Ishikawa (cell line): Measurements from ENCODE around the gene PPP1R18.

ENCODE experiments used
- CEBPB ChIP-seq: IDR thresholded peaks from 2 replicates; pipeline ENCODE4 v1.6.1; 2012
- CREB1 ChIP-seq: IDR thresholded peaks from 2 replicates; pipeline ENCODE4 v1.6.1; 2012; ENCODE audit warnings: low read depth
- EGR1 ChIP-seq: IDR thresholded peaks from 2 replicates; pipeline ENCODE4 v1.6.1; 2012
- EP300 ChIP-seq: IDR thresholded peaks from 2 replicates; pipeline ENCODE4 v1.6.1; 2012; ENCODE audit warnings: borderline replicate concordance
- FOXM1 ChIP-seq: IDR thresholded peaks from 2 replicates; pipeline ENCODE4 v1.6.1; 2012; ENCODE audit warnings: low read depth, borderline replicate concordance
- NFIC ChIP-seq: IDR thresholded peaks from 2 replicates; pipeline ENCODE4 v1.6.1; 2012
- RAD21 ChIP-seq: IDR thresholded peaks from 2 replicates; pipeline ENCODE4 v1.6.1; 2012; ENCODE audit warnings: low read depth
- TAF1 ChIP-seq: IDR thresholded peaks from 2 replicates; pipeline ENCODE4 v1.6.1; 2012; ENCODE audit warnings: low read depth, mild to moderate bottlenecking
- TCF12 ChIP-seq: IDR thresholded peaks from 2 replicates; pipeline ENCODE4 v1.6.1; 2012; ENCODE audit warnings: low read depth
- TEAD4 ChIP-seq: IDR thresholded peaks from 2 replicates; pipeline ENCODE4 v1.6.1; 2012
- YY1 ChIP-seq: IDR thresholded peaks from 2 replicates; pipeline ENCODE4 v1.6.1; 2012; ENCODE audit warnings: low read depth
- ZBTB7A ChIP-seq: IDR thresholded peaks from 2 replicates; pipeline ENCODE4 v1.6.1; 2012; ENCODE audit warnings: low read depth
- TF ChIP-seq, protein P1 (sequence below): IDR thresholded peaks from 2 replicates; pipeline ENCODE4 v1.6.1; 2012
- TF ChIP-seq, protein P2 (sequence below): IDR thresholded peaks from 2 replicates; pipeline ENCODE4 v1.6.1; 2012
- TF ChIP-seq, protein P3 (sequence below): IDR thresholded peaks from 2 replicates; pipeline ENCODE4 v1.6.1; 2012; ENCODE audit warnings: low read depth, mild to moderate bottlenecking

The PPP1R18 gene

DNA sequence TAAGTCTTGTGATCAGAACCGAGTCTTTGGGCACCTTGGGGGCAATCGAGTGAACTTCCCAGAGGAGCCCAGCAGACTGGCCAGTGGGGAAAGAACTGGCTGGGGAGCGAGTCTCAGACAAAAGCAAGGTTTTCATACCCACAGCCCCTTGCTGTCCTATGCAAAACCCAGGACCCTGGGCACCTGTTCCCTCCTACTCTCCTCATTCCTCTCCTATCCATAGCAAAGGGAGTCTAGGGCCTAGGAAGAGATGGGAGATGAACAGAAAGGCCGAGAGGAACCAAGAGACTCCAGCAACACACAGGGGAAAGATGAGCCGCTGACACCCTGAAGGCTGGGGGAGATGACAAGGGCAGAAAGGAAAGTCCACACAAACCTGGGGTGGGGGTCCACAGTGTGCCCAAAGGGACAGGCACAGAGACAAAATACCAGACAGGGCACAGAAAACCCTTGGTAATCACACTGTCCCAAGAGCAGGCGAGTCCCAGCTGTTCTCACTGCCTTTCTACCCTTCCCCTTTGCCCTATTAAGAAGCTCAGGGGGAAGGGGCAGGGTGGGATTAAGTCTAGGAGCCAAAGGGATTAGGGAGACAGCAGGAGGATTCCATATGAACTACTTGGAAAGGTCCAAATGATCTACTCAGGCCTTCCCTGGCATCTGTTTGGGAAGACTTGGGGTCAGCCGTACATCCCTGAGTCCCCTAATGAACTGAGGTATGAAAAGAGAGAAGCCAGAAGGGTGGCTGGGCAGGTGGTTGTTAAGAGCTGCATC is 6.5 kb downstream of the PPP1R18 start:
- no peak for TF ChIP-seq TCF12
- no peak for TF ChIP-seq FOXM1
- no peak for TF ChIP-seq YY1
- no peak for TF ChIP-seq CREB1
- no peak for TF ChIP-seq NFIC
- no peak for TF ChIP-seq EP300

DNA sequence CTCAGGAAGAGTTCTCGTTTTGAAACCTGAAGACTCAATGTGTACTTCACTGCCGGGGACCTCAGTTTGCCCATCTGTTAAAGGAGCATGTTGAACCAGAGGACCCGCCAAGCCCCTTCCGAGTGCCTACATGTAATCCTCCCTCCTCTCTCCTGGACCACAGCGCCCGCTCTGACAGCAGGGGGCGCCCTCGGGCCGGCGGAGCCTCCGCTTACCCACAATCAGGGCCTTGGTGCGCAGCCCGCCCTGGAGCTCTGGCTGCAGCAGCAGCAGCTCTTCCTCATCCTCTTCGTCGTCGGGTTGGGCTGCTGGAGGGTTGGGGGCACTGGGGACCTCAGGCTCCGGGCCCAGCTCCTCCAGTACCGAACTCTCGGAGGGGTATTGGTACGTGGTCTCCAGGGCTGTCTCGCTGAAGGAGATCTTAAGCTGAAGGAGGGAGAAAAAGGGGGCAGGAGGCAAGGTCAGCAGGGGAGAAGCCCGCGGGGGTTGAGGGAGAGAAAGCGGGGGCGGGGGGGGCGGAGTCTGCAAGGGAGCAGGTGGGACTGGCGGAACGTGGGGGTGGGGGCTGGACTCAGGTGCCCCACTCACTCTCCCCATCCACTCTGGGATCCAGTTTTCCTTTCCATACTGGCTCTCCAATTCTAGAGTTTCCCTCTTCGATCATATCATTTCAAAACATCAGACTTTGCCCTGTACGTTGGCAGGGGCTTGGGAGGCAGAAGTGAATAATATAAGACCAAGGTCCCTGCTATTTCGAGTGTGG is 7.3 kb downstream of the PPP1R18 start:
- TF ChIP-seq RAD21 (peak; percentile 85), TEAD4 (no peak)

DNA sequence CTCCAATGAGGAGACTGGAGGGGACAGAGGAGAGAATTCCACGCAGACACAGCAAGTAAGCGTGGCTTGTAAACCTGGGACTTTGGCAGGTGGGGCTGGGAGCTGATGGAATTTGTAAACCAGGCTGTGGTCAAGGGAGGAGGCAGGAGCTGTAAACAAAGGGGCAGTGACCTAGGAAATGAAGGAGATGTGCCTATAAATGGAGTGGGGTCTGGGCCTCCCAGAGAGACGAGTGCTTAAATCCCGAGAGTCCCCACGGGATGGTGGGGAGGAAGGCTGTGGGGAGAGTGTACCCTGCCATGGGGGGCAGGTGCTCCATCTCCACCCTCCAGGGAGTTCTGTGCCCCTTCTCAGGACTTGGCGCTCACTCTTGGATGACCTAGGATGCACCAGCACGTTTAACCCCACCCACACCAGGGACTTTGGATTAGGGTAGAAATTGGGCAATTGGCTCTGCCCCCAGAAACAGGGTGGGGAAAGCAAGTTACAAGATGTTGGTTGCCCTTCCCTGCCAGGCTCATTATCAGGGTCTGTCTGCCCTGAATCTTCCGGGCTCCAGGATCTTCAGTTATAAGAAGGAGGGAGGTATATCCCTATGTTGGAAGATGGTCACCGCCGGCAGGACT is 9.7 kb downstream of the PPP1R18 start:
- no peak for TF ChIP-seq TEAD4
- TF ChIP-seq FOXM1: no peak
- no peak for TF ChIP-seq CEBPB
- TF ChIP-seq EP300: no peak
- TF ChIP-seq CREB1: no peak
- TF ChIP-seq TAF1: no peak

DNA sequence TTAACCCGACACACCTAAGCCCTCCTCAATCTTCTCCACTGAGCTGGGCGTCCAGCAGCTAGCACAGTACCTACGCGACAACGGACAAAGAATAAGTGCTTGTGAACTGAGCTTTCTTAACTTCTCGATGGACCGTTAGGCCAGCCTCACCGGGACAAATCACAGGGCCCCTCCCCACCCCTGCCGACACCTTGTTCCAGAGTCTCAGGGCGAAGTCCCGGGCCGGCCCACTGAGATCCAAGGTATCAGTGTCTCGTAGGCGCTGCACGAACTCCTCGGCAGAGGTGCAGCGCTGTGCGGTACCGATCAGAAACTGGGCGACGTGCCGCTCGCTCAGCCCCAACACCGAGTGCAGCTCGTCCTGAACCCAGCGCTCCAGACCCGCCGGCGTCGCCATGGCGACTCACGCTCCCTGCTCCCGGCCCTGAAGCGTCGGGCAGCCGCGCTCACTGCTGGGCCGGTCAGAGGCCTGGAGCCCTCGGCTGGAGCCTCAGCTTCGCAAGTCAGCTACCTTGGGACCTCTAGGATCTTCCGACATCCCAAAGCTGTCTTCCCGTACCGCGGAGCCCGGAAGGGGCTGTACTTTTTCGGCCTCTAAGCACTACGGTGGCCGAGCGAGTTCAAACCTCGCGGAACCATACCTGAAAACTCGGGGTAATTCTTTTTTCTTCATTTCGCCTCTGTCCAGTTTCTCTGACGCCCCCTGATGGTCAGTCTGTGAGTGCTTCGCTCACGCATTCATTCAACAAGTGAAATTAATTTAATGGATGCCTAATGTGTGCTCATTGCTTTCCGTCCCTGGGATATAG is 13.8 kb downstream of the PPP1R18 start, which contains the start of gene DHX16:
TSS of gene DHX16 (minus strand) at position 562 of the 809 bp plus-strand sequence. CDS start at position 397, 165 bp downstream.
- TF ChIP-seq TEAD4 (no peak), TAF1 (peak; percentile 75), YY1 (peak; percentile 56; the same call in 1 of the 2 replicates), CEBPB (no peak), RAD21 (peak; percentile 60), TCF12 (peak; percentile 72; the same call in 1 of the 2 replicates)
- TF ChIP-seq, protein P1, sequence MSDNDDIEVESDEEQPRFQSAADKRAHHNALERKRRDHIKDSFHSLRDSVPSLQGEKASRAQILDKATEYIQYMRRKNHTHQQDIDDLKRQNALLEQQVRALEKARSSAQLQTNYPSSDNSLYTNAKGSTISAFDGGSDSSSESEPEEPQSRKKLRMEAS: peak; percentile 22

DNA sequence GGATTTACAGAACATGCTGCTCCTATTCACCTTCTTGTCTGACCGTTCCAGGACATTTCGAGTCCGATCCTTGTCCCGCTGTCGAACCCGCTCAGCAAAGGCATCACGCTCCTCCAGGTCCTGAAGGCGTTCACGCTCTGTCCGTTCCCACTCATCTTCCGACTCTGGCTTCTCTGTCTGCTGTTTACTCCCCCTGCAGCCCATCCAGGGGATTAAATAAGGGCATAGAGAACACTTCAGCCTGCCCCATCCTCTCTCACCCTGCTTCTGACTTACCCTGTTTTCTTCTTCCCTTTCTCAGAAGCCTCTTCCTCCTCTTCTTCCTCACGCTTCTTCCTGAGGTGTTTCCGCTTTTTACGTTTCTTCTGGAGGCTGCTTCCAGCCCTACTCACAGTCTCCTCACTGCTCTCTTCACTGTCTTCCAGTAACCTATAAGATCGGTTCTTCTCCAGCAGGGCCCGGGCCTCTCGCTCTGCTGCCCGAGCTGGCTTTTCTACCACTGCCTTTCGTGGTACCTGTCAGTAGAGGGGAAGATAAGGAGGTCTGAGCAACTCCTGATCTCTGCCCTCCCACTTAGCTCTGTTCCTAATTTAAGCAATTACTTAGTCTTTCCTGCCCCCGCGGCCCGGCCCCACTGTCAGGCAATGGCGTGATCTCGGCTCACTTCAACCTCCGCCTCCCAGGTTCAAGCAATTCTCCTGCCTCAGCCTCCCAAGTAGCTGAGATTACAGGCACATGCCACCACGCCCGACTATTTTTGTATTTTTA is 15.5 kb downstream of the PPP1R18 start:
- TF ChIP-seq YY1 (no peak), EP300 (no peak), CREB1 (no peak), ZBTB7A (no peak), TCF12 (no peak), FOXM1 (no peak), TEAD4 (no peak)
- TF ChIP-seq, protein P1: no peak

DNA sequence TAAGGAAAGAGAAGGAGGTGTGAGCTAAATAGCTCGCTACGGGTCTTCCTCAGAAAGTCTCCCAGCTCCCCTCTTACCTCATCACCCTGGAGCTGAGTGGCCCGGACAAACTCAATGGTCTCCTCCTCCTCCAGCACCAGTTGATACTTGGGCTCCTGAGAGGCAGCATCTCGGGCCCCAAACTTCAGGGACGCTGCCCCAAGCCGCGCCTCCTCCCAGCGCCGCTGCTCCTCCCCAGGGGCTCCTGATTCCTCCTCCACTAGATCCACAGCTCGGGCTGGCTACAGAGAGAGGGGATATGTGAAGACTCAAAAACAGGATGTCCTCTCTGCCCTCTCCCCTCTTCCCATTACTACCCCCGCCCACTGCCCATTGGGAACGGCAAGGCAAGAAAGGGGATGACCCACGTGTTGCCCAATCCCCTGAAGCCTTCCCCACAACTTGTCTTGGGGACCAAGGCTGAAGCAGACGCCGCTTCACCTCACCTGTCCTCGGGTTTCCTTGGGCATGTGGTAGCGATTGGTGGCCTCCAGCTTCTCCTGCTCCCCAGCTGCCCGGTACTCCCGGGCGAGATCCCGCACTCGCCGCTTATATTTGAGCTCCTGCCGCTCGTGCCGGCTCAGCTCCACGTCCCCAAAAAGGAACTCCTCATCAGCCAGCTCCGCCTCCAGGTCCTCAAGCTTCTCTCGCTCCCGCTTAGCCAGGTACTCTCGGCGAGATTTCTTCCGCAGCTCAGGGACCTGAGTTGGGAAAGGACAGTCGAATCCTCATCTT is 21.3 kb downstream of the PPP1R18 start:
- TF ChIP-seq CEBPB (no peak), EP300 (no peak), TEAD4 (no peak), TCF12 (no peak), NFIC (no peak), YY1 (no peak), ZBTB7A (no peak), EGR1 (no peak), TAF1 (no peak), FOXM1 (no peak), CREB1 (no peak), RAD21 (no peak)
- TF ChIP-seq, protein P1: no peak
- TF ChIP-seq, protein P2, sequence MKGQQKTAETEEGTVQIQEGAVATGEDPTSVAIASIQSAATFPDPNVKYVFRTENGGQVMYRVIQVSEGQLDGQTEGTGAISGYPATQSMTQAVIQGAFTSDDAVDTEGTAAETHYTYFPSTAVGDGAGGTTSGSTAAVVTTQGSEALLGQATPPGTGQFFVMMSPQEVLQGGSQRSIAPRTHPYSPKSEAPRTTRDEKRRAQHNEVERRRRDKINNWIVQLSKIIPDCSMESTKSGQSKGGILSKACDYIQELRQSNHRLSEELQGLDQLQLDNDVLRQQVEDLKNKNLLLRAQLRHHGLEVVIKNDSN: no peak
- TF ChIP-seq, protein P3, sequence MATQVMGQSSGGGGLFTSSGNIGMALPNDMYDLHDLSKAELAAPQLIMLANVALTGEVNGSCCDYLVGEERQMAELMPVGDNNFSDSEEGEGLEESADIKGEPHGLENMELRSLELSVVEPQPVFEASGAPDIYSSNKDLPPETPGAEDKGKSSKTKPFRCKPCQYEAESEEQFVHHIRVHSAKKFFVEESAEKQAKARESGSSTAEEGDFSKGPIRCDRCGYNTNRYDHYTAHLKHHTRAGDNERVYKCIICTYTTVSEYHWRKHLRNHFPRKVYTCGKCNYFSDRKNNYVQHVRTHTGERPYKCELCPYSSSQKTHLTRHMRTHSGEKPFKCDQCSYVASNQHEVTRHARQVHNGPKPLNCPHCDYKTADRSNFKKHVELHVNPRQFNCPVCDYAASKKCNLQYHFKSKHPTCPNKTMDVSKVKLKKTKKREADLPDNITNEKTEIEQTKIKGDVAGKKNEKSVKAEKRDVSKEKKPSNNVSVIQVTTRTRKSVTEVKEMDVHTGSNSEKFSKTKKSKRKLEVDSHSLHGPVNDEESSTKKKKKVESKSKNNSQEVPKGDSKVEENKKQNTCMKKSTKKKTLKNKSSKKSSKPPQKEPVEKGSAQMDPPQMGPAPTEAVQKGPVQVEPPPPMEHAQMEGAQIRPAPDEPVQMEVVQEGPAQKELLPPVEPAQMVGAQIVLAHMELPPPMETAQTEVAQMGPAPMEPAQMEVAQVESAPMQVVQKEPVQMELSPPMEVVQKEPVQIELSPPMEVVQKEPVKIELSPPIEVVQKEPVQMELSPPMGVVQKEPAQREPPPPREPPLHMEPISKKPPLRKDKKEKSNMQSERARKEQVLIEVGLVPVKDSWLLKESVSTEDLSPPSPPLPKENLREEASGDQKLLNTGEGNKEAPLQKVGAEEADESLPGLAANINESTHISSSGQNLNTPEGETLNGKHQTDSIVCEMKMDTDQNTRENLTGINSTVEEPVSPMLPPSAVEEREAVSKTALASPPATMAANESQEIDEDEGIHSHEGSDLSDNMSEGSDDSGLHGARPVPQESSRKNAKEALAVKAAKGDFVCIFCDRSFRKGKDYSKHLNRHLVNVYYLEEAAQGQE: no peak
